Stimulated activated CD8-positive, alpha-beta memory T cell treated with anti-CD3 and anti-CD28 coated beads, Interleukin-2, amount 100 ng/mL, for 1 hour (primary cell): ENCODE data around the gene CELSR3.

Source experiments
- DNase-seq, 2 donors: peaks; one replicate each; pipeline ENCODE4 v3.0.0-alpha.2; 2020; ENCODE audit warnings: low read depth in 2 of 2

CELSR3 gene

GRCh38 chr3:48633256-48633655 is 29.4 kb downstream of the CELSR3 start:
- DNase-seq = no peak

- no peak for DNase-seq
These were observed 30.9 kb downstream of the CELSR3 start for GRCh38 chr3:48631516-48632448.

GRCh38 chr3:48630833-48631232 is 31.9 kb downstream of the CELSR3 start:
- DNase-seq = no peak

- DNase-seq = no peak
These were observed 32.3 kb downstream of the CELSR3 start for GRCh38 chr3:48630407-48630806.

GRCh38 chr3:48629894-48630293 is 32.8 kb downstream of the CELSR3 start:
- DNase-seq = no peak

GRCh38 chr3:48628277-48629017 is 34.2 kb downstream of the CELSR3 start:
- DNase-seq = no peak

- no peak for DNase-seq
These were observed 37.1 kb downstream of the CELSR3 start for GRCh38 chr3:48625600-48625999.

- DNase-seq = no peak
These were observed 37.9 kb downstream of the CELSR3 start for GRCh38 chr3:48624767-48625166.

GRCh38 chr3:48623851-48624547 is 38.7 kb downstream of the CELSR3 start:
- DNase-seq = no peak

- no peak for DNase-seq
These were observed 41.2 kb downstream of the CELSR3 start, which contains the start of gene TMEM89 for GRCh38 chr3:48621461-48621869. TSS of gene TMEM89 (minus strand) at chr3:48621769. CDS start at chr3:48621756, 13 bp downstream.

GRCh38 chr3:48619541-48620524 is 42.9 kb downstream of the CELSR3 start:
- no peak for DNase-seq

GRCh38 chr3:48617559-48617958 is 45.1 kb downstream of the CELSR3 start:
- no peak for DNase-seq

- DNase-seq = no peak
These were observed 48.6 kb downstream of the CELSR3 start for GRCh38 chr3:48614044-48614443.

- no peak for DNase-seq
These were observed 50.4 kb downstream of the CELSR3 start for GRCh38 chr3:48612309-48612708.

GRCh38 chr3:48609088-48610005 is 53.3 kb downstream of the CELSR3 start, which contains the start of gene UQCRC1:
TSS of gene UQCRC1 (minus strand) at chr3:48609646. CDS start at chr3:48609620, 26 bp downstream.
- peak; percentile 84 to 85 for DNase-seq

- no peak for DNase-seq
These were observed 55.2 kb downstream of the CELSR3 start for GRCh38 chr3:48607519-48607918.

- no peak for DNase-seq
These were observed 61.1 kb downstream of the CELSR3 start for GRCh38 chr3:48601622-48601994.

GRCh38 chr3:48600711-48601621 is 61.7 kb downstream of the CELSR3 start:
- no peak for DNase-seq
